IPS DF 6.9 (cell line): ENCODE data around the gene PPP1R1B.
A peak's percentile ranks its signal among the peaks of the same experiment; 100 is the strongest.

Source experiments
- DNase-seq: peaks from one replicate; pipeline ENCODE4 v3.0.0-alpha.2; 2013; ENCODE audit warnings: low read depth, low spot score
- H3K27ac ChIP-seq: one replicate; pipeline ENCODE4 v1.5.1; 2013; ENCODE audit warnings: low read length, control low read depth
- H3K27me3 ChIP-seq: 2 replicates; pipeline ENCODE4 v1.6.1; 2013; ENCODE audit warnings: mild to moderate bottlenecking, low read length; ENCODE audit not compliant: control insufficient read depth, insufficient read depth
- H3K36me3 ChIP-seq: 2 replicates; pipeline ENCODE4 v1.6.1; 2013; ENCODE audit warnings: low read length; ENCODE audit not compliant: control insufficient read depth, insufficient read depth
- H3K4me1 ChIP-seq: 2 replicates; pipeline ENCODE4 v1.6.1; 2013; ENCODE audit warnings: low read length; ENCODE audit not compliant: control insufficient read depth, insufficient read depth
- H3K4me3 ChIP-seq: 2 replicates; pipeline ENCODE4 v1.5.1; 2013; ENCODE audit warnings: mild to moderate bottlenecking, low read length
- H3K9me3 ChIP-seq: 2 replicates; pipeline ENCODE4 v1.6.1; 2013; ENCODE audit warnings: low read length, inconsistent platforms; ENCODE audit not compliant: control insufficient read depth, insufficient read depth
- WGBS: extraction: QIAGEN DNeasy Blood & Tissue Kit; methylation state at CpG from one replicate; pipeline ENCODE4 v1.1.7; 2013; ENCODE audit warnings: mixed read lengths, missing lambda C conversion rate; ENCODE audit not compliant: insufficient read length, insufficient coverage; 5-methylcytosine and 5-hydroxymethylcytosine counted together

The PPP1R1B gene

GRCh38 chr17:39670746-39671145 lies 44.0 kb downstream of the PPP1R1B start:
- H3K27me3 ChIP-seq: no peaks in the 10 kb centered on the region; the same call in 1 of the 2 replicates
- H3K36me3 ChIP-seq: no peaks in the 10 kb centered on the region
- DNase-seq: no peak
- H3K4me3 ChIP-seq: no peak overlapping the region
- H3K4me1 ChIP-seq: peaks cover 10% of the 10 kb centered on the region
- no peaks in the 10 kb centered on the region for H3K9me3 ChIP-seq
- WGBS: no CpG with 5 or more reads among the region's 4 CpGs
- no peak overlapping the region for H3K27ac ChIP-seq

- Histone ChIP-seq H3K36me3 (no peaks in the 10 kb centered on the region), H3K4me3 (no peak overlapping the region), H3K9me3 (no peaks in the 10 kb centered on the region), H3K4me1 (peaks cover 6% of the 10 kb centered on the region), H3K27me3 (no peaks in the 10 kb centered on the region; the same call in 1 of the 2 replicates), H3K27ac (no peak overlapping the region)
- 100% methylated on average over 5 of the region's 19 CpGs for WGBS
- DNase-seq: peak; percentile 61
Measured at GRCh38 chr17:39671651-39672521, 45.1 kb downstream of the PPP1R1B start.

DNA sequence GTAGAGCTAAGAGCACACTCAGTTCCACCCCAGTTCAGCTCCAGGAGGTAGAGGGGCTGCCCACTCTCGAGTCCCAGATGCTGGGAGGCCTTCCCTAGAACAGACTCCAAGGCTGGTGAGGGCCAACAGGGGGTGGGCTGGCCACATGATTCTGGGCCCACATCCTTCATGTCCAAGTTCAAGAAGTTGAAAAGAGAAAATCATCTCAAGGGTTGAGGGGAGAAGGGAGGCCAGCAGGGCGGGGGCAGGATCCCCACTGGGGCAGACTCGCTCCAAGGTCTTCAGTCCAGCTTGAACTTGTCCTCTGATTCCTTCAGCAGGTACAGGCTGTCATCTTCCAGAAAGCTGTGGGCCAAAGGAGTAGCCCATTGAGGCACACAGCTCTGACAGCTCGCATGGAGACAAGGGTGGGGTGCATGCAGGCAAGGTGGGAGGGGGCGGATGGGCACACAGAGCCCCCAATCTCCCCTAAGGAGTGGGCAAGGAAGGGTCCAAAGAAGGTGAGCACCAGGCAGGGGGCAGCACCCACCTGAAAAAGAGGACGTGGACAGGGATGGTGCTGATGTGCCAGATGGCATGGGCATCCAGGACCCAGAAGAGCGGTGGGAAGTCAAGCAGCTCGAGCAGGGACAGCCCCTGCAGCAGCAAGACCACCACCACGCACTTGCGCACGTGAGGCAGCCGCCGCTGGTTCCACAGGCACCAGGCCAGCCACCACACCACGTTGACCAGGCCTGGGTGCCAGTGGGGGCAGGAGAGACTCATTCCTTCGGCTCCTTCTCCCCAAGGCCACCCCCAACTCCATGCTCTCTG lies 46.0 kb downstream of the PPP1R1B start:
- Histone ChIP-seq H3K36me3 (no peaks in the 10 kb centered on the region), H3K4me3 (no peak overlapping the region), H3K9me3 (no peaks in the 10 kb centered on the region), H3K4me1 (peaks cover 4% of the 10 kb centered on the region; the same call in 1 of the 2 replicates), H3K27ac (no peak overlapping the region), H3K27me3 (no peaks in the 10 kb centered on the region)
- no peak for DNase-seq
- WGBS: no CpG with 5 or more reads among the region's 15 CpGs

- H3K9me3 ChIP-seq: no peaks in the 10 kb centered on the region
- WGBS: no CpG with 5 or more reads among the region's 13 CpGs
Measured at GRCh38 chr17:39673335-39674081, 46.8 kb downstream of the PPP1R1B start.

GRCh38 chr17:39674179-39674578 lies 47.4 kb downstream of the PPP1R1B start:
- no peak overlapping the region for H3K4me3 ChIP-seq
- peaks cover 1% of the 10 kb centered on the region; the same call in 1 of the 2 replicates for H3K4me1 ChIP-seq
- no peaks in the 10 kb centered on the region for H3K27me3 ChIP-seq
- no peak for DNase-seq
- no peak overlapping the region for H3K27ac ChIP-seq
- no peaks in the 10 kb centered on the region for H3K9me3 ChIP-seq
- no peaks in the 10 kb centered on the region for H3K36me3 ChIP-seq
- WGBS: no CpG with 5 or more reads among the region's 5 CpGs

More at GRCh38 chr17:39673335-39674081, 46.8 kb downstream of the PPP1R1B start:
- H3K27ac ChIP-seq: no peak overlapping the region
- H3K27me3 ChIP-seq: no peaks in the 10 kb centered on the region
- H3K36me3 ChIP-seq: no peaks in the 10 kb centered on the region
- no peak for DNase-seq
- H3K4me3 ChIP-seq: no peak overlapping the region
- peaks cover 3% of the 10 kb centered on the region; the same call in 1 of the 2 replicates for H3K4me1 ChIP-seq

DNA sequence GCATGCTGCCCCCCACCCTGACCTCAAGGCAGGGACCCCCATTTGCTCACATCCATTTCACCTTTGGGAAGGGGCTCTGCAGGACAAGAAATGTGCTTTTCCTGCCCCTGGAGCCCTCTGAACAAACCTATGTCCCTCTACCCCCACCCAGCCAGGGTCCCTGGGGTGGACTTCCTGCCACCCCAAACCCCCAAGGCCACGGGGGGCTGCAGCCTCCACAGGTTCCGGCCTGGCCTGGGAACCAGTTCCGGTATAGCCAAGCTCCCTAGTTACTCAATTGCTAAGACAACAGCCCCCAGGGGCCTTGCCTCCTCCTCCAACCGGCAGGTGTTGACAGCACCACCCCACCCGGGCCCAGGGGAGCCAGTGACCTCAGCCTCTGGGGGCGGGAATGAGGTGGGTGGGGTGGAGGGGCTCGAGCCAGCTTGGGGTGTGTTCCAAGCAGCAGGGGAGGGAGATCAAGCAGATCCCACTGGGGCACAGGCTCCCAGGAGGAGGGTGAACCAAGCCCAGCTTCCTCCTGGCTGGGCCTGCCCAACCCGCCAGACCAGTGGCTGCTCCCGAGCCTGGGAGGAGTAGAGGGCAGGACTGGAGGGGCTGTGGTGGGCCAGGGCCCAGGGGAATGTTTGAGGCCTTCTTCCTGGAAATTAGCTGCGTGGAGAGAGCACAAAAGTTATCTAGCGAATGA lies 48.1 kb downstream of the PPP1R1B start:
- H3K4me1 ChIP-seq: peaks cover 1% of the 10 kb centered on the region; the same call in 1 of the 2 replicates
- no peaks in the 10 kb centered on the region for H3K36me3 ChIP-seq
- WGBS: no CpG with 5 or more reads among the region's 11 CpGs
- no peaks in the 10 kb centered on the region for H3K9me3 ChIP-seq
- no peak overlapping the region for H3K27ac ChIP-seq
- H3K4me3 ChIP-seq: no peak overlapping the region
- no peaks in the 10 kb centered on the region for H3K27me3 ChIP-seq
- DNase-seq: no peak

- WGBS: no CpG with 5 or more reads among the region's 10 CpGs
- no peaks in the 10 kb centered on the region for H3K36me3 ChIP-seq
- H3K9me3 ChIP-seq: no peaks in the 10 kb centered on the region
- H3K27me3 ChIP-seq: no peaks in the 10 kb centered on the region
- no peak overlapping the region for H3K27ac ChIP-seq
- DNase-seq: no peak
- peaks cover 1% of the 10 kb centered on the region; the same call in 1 of the 2 replicates for H3K4me1 ChIP-seq
- H3K4me3 ChIP-seq: no peak overlapping the region
Measured at GRCh38 chr17:39675390-39676082, 48.8 kb downstream of the PPP1R1B start.

- H3K36me3 ChIP-seq: no peaks in the 10 kb centered on the region
- H3K4me1 ChIP-seq: peaks cover 1% of the 10 kb centered on the region; the same call in 1 of the 2 replicates
- no peaks in the 10 kb centered on the region for H3K9me3 ChIP-seq
- WGBS: no CpG with 5 or more reads among the region's 7 CpGs
- H3K27me3 ChIP-seq: no peaks in the 10 kb centered on the region
- H3K4me3 ChIP-seq: no peak overlapping the region
- H3K27ac ChIP-seq: no peak overlapping the region
- no peak for DNase-seq
Measured at GRCh38 chr17:39676198-39676819, 49.6 kb downstream of the PPP1R1B start.

GRCh38 chr17:39677072-39677471 lies 50.3 kb downstream of the PPP1R1B start:
- no peaks in the 10 kb centered on the region for H3K27me3 ChIP-seq
- WGBS: no CpG with 5 or more reads among the region's 8 CpGs
- no peak overlapping the region for H3K27ac ChIP-seq
- no peak for DNase-seq
- H3K4me1 ChIP-seq: peaks cover 1% of the 10 kb centered on the region; the same call in 1 of the 2 replicates
- H3K9me3 ChIP-seq: no peaks in the 10 kb centered on the region
- no peaks in the 10 kb centered on the region for H3K36me3 ChIP-seq
- no peak overlapping the region for H3K4me3 ChIP-seq
